HepG2 (cell line): Measurements from ENCODE around the gene ADM. TPM values are rescaled to one million over a fixed set of nuclear protein-coding genes. Genes with fewer than 3 reads are reported as not detected.
A peak's percentile ranks its signal among the peaks of the same experiment; 100 is the strongest.

ENCODE experiments used
- ARNT2 ChIP-seq: sonication (generic); formaldehyde crosslinking; IDR thresholded peaks from 2 replicates; pipeline ENCODE4 v1.8.0; 2022; ENCODE audit warnings: mild to moderate bottlenecking, low read depth, missing genetic modification reagents, moderate library complexity
- DRAP1 ChIP-seq: IDR thresholded peaks from 2 replicates; pipeline ENCODE4 v1.6.1; 2016; ENCODE audit warnings: missing genetic modification reagents, missing compliant biosample characterization
- IRF9 ChIP-seq: sonication (generic); formaldehyde crosslinking; IDR thresholded peaks from 2 replicates; pipeline ENCODE4 v1.8.0; 2022; ENCODE audit warnings: missing genetic modification reagents, mild to moderate bottlenecking, borderline replicate concordance
- PAX8 ChIP-seq: sonication (generic); formaldehyde crosslinking; IDR thresholded peaks from 2 replicates; pipeline ENCODE4 v1.8.0; 2022; ENCODE audit warnings: mild to moderate bottlenecking, missing genetic modification reagents, borderline replicate concordance
- PHF8 ChIP-seq: sonication (generic); formaldehyde crosslinking; IDR thresholded peaks from 2 replicates; pipeline ENCODE4 v1.5.0; 2020; ENCODE audit warnings: missing genetic modification reagents
- SMAD9 ChIP-seq: sonication (generic); formaldehyde crosslinking; IDR thresholded peaks from 2 replicates; pipeline ENCODE4 v1.5.1; 2020; ENCODE audit warnings: mild to moderate bottlenecking, missing genetic modification reagents
- SUZ12 ChIP-seq: fragments of 150-350 bp; IDR thresholded peaks from 2 replicates; pipeline ENCODE4 v1.6.1; 2014; ENCODE audit warnings: low read depth, low read length
- ZC3H4 ChIP-seq: sonication (generic); formaldehyde crosslinking; IDR thresholded peaks from 2 replicates; pipeline ENCODE4 v1.4.0; 2020; ENCODE audit warnings: missing genetic modification reagents, borderline replicate concordance
- ZFAT ChIP-seq: sonication (generic); formaldehyde crosslinking; conservative IDR thresholded peaks from 2 replicates; pipeline ENCODE4 v1.8.1; 2023; ENCODE audit warnings: missing genetic modification reagents, inconsistent platforms
- ZNF547 ChIP-seq: sonication (generic); formaldehyde crosslinking; IDR thresholded peaks from 2 replicates; pipeline ENCODE4 v1.5.1; 2020; ENCODE audit warnings: mild to moderate bottlenecking, missing genetic modification reagents
- ZNF574 ChIP-seq: sonication (generic); formaldehyde crosslinking; IDR thresholded peaks from 2 replicates; pipeline ENCODE4 v1.4.0; 2020; ENCODE audit warnings: missing genetic modification reagents
- ZNF652 ChIP-seq: IDR thresholded peaks from 2 replicates; pipeline ENCODE4 v1.6.1; 2016; ENCODE audit warnings: low read depth, borderline replicate concordance
- ZNF781 ChIP-seq: sonication (generic); formaldehyde crosslinking; IDR thresholded peaks from 2 replicates; pipeline ENCODE4 v1.5.1; 2020; ENCODE audit warnings: borderline replicate concordance, mild to moderate bottlenecking, missing genetic modification reagents; ENCODE audit errors: not compliant biosample characterization
- ZNF782 ChIP-seq: sonication (generic); formaldehyde crosslinking; IDR thresholded peaks from 2 replicates; pipeline ENCODE4 v1.4.0; 2020; ENCODE audit warnings: missing genetic modification reagents, mild to moderate bottlenecking, borderline replicate concordance
- ZNF816 ChIP-seq: sonication (generic); formaldehyde crosslinking; IDR thresholded peaks from 2 replicates; pipeline ENCODE4 v1.8.0; 2022; ENCODE audit warnings: missing genetic modification reagents, mild to moderate bottlenecking, borderline replicate concordance
- ZNF841 ChIP-seq: sonication (generic); formaldehyde crosslinking; IDR thresholded peaks from 2 replicates; pipeline ENCODE4 v1.8.1; 2023; ENCODE audit warnings: missing genetic modification reagents, borderline replicate concordance
- polyA plus RNA-seq, 8 experiments: library from polyadenylated mRNA; depleted of rRNA in 3 of 8; stranded (reverse) in 7 of 8; unstranded in 1 of 8; fragments of >200 nt; fragmentation: Illumina TruSeq in 4 of 8; extraction: Trizol in 4 of 8; gene quantifications; 2 replicates each; pipeline versions ENCODE4 v1.2.1 to v1.2.3, GENCODE V29; 2011 to 2016; ENCODE audit warnings: low read depth in 4 of 8, missing spikeins in 1 of 8, mixed read lengths in 1 of 8; ENCODE audit not compliant: insufficient read depth in 1 of 8
- total RNA-seq, 5 experiments: library from RNA; depleted of rRNA; stranded (reverse); fragments of >200 nt; fragmentation: Illumina TruSeq; extraction: Trizol; gene quantifications; 2 replicates each; pipeline ENCODE4 v1.2.3, GENCODE V29; 2016; ENCODE audit warnings: low read depth in 1 of 5
- TF ChIP-seq, protein P1 (sequence below): sonication (generic); formaldehyde crosslinking; IDR thresholded peaks from 2 replicates; pipeline ENCODE4 v1.5.0; 2020; ENCODE audit warnings: mild to moderate bottlenecking, missing genetic modification reagents
- TF ChIP-seq, protein P2 (sequence below): sonication (generic); formaldehyde crosslinking; IDR thresholded peaks from 2 replicates; pipeline ENCODE4 v1.4.0; 2020; ENCODE audit warnings: missing genetic modification reagents, borderline replicate concordance

The ADM gene
- total and polyA plus RNA-seq, 2 of the 13 experiments (the other 11 are each of a cell fraction or from before 2014, with no cell fraction given): 10.7 to 26.1 TPM

- 0 out of 2 replicates have a peak, but pooled peaks have one; percentile 11 for TF ChIP-seq IRF9 (CRISPR knock-in tag)
- no peak; the same call in 1 of the 2 replicates for TF ChIP-seq ARNT2
- TF ChIP-seq SUZ12: no peak
- TF ChIP-seq ZC3H4 (CRISPR knock-in tag): no peak
- TF ChIP-seq SMAD9 (CRISPR knock-in tag): no peak
- TF ChIP-seq ZNF652 (CRISPR knock-in tag): no peak; the same call in 1 of the 2 replicates
- TF ChIP-seq, protein P1, sequence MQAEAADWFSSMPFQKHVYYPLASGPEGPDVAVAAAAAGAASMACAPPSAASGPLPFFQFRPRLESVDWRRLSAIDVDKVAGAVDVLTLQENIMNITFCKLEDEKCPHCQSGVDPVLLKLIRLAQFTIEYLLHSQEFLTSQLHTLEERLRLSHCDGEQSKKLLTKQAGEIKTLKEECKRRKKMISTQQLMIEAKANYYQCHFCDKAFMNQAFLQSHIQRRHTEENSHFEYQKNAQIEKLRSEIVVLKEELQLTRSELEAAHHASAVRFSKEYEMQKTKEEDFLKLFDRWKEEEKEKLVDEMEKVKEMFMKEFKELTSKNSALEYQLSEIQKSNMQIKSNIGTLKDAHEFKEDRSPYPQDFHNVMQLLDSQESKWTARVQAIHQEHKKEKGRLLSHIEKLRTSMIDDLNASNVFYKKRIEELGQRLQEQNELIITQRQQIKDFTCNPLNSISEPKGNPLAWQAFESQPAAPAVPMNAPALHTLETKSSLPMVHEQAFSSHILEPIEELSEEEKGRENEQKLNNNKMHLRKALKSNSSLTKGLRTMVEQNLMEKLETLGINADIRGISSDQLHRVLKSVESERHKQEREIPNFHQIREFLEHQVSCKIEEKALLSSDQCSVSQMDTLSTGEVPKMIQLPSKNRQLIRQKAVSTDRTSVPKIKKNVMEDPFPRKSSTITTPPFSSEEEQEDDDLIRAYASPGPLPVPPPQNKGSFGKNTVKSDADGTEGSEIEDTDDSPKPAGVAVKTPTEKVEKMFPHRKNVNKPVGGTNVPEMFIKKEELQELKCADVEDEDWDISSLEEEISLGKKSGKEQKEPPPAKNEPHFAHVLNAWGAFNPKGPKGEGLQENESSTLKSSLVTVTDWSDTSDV (CRISPR knock-in tag): no peak; the same call in 1 of the 2 replicates
- no peak for TF ChIP-seq ZFAT
- peak; percentile 47 for TF ChIP-seq DRAP1 (CRISPR knock-in tag)
- TF ChIP-seq ZNF574: peak; percentile 31; the same call in 1 of the 2 replicates
- peak; percentile 70 for TF ChIP-seq PHF8 (CRISPR knock-in tag)
- no peak for TF ChIP-seq ZNF841 (CRISPR knock-in tag)
- TF ChIP-seq PAX8: no peak; the same call in 1 of the 2 replicates
- no peak; the same call in 1 of the 2 replicates for TF ChIP-seq ZNF816 (CRISPR knock-in tag)
- no peak for TF ChIP-seq ZNF781 (CRISPR knock-in tag)
- no peak for TF ChIP-seq ZNF547 (CRISPR knock-in tag)
- TF ChIP-seq, protein P2, sequence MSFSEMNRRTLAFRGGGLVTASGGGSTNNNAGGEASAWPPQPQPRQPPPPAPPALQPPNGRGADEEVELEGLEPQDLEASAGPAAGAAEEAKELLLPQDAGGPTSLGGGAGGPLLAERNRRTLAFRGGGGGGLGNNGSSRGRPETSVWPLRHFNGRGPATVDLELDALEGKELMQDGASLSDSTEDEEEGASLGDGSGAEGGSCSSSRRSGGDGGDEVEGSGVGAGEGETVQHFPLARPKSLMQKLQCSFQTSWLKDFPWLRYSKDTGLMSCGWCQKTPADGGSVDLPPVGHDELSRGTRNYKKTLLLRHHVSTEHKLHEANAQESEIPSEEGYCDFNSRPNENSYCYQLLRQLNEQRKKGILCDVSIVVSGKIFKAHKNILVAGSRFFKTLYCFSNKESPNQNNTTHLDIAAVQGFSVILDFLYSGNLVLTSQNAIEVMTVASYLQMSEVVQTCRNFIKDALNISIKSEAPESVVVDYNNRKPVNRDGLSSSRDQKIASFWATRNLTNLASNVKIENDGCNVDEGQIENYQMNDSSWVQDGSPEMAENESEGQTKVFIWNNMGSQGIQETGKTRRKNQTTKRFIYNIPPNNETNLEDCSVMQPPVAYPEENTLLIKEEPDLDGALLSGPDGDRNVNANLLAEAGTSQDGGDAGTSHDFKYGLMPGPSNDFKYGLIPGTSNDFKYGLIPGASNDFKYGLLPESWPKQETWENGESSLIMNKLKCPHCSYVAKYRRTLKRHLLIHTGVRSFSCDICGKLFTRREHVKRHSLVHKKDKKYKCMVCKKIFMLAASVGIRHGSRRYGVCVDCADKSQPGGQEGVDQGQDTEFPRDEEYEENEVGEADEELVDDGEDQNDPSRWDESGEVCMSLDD (CRISPR knock-in tag): no peak
- TF ChIP-seq ZNF782: peak; percentile 83; the same call in 1 of the 2 replicates
These were observed 11.2 kb upstream of the ADM start, which contains the start of gene SBF2 (continued) for GRCh38 chr11:10293423-10294289.
